WI38 (cell line): Measurements from ENCODE around the gene ZNF423.

Source experiments
- H3K4me3 ChIP-seq: 2 replicates; pipeline ENCODE4 v1.5.1; 2011; ENCODE audit warnings: low read depth, mild to moderate bottlenecking, control low read depth, low read length
- TF ChIP-seq, protein P1 (sequence below): IDR thresholded peaks from 2 replicates; pipeline ENCODE4 v1.5.1; 2012; ENCODE audit warnings: low read depth, mild to moderate bottlenecking, control low read depth, low read length

The ZNF423 gene

GRCh38 chr16:49842972-49843371, 12.9 kb downstream of the ZNF423 start:
- H3K4me3 ChIP-seq = no peak overlapping the region
- TF ChIP-seq, protein P1, sequence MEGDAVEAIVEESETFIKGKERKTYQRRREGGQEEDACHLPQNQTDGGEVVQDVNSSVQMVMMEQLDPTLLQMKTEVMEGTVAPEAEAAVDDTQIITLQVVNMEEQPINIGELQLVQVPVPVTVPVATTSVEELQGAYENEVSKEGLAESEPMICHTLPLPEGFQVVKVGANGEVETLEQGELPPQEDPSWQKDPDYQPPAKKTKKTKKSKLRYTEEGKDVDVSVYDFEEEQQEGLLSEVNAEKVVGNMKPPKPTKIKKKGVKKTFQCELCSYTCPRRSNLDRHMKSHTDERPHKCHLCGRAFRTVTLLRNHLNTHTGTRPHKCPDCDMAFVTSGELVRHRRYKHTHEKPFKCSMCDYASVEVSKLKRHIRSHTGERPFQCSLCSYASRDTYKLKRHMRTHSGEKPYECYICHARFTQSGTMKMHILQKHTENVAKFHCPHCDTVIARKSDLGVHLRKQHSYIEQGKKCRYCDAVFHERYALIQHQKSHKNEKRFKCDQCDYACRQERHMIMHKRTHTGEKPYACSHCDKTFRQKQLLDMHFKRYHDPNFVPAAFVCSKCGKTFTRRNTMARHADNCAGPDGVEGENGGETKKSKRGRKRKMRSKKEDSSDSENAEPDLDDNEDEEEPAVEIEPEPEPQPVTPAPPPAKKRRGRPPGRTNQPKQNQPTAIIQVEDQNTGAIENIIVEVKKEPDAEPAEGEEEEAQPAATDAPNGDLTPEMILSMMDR = no peak

DNA sequence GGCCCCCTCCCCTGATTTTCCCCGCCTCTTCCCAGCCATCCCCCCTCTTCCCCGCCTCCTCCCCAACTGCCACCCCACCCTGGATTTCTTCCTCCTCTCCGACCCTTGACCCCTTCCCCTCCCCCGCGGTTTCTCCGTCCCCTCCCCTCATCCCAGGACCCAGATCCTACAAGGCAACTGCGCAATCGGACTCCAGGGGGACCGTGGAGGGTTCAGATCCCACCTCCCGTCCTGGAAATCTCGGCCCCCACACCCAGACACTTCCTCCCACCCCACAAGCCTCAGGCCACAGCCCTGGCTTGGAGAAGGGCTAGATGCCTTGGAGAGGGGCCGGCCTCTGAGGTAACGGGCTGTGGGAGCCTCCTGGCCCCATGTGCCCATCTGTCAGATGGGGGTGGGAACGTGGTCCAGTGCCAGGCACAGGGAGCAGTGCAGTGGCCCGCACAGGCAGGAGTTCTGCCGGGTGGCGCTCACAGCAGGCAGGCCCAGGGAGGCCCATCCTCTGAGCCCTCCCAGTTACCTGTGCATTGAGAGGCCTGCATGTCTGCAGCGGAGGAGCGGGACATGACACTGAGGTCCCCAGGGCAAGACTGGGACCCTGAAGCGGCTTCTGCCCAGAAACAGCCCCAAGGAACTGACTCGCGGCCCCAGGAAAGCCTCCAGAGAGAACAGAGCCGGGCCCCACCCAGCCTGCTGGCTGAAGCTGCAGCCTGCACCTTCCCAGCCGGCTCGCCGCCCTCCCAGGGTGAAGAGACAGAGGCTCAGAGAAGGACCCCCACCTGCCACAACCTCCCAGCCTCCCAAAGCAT, 16.7 kb downstream of the ZNF423 start:
- H3K4me3 ChIP-seq = no peak overlapping the region
- TF ChIP-seq, protein P1 = no peak

DNA sequence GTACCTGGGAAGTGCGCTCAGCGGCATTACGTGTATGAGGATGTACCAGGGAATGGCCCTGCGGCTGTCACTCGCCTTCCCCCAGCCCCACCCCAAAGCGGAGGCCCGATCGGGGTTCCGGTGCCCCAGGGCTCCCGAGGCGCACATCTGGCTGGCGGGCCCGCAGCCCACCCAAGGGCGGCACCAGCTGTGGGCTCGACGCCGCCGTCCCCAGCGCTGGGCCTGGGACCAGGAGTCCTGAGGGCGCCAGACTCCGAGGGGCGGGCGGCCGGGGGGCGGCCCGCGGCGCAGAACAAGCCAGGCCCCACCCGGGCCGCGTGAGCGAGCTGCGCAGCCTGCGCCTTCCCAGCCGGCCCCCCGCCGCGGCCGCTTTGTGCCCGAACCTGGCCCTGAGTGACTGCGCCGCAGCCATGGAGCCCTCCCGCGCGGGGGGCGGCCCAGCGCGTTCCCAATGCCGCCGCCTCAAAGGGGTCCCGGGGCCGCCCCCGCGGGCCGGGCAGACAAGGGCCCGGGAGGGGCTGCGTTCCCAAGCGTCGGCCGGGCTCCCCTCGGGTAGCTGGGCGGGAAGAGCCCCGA, 17.4 kb downstream of the ZNF423 start:
- TF ChIP-seq, protein P1 = no peak
- H3K4me3 ChIP-seq = no peak overlapping the region

DNA sequence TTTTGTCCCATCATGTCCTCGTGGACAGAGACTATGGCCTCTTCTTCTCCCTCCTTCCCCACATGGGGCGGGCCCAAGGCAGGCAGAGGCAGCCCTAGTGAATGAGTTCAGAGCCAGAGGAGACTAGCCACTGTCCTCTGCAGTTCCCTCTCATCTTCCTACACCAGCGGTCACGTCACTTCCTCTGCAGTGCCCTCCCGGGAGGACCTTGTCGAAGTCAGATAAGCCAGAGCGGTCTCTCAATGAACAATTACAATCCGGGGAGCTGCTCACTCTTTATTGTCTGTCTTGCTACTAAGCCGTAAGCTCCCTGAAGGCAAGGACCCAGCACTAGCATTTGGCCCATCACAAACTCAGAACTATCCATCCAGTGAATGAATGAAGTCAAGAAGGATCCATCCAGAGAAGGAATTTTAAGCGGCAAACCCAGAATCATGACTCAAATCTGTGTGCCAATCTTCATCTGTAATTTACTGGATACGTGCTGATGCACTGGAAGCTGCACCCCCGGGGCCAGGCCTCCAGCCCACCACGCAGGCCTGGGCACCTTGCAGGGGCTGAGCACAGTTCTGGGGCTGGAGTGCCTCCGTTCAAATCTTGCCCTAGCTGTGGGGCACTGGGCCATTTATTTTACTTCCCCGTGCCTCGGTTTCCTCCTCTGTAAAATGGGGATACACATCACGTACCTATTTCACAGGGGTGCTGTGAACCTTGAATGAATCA, 18.1 kb downstream of the ZNF423 start:
- H3K4me3 ChIP-seq = no peak overlapping the region
- TF ChIP-seq, protein P1 = no peak

DNA sequence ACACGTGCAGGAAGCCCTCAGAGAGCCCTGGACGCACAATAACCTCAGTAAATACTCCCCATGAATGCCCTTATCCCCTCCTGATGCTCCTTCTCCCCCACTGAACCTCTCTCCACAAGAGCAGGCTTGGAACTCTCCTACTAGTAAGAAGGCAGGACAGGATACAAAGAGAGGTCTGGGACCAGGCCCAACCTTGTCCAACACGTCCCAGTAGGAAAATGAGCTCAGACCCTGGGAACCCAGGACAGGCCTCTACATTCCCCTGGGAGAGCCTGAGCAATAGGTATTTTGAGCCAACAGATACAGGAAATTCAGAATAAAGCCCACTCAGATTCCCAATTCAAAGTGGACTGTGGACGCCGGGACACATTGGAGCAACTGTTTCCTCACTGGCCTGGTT, 19.2 kb downstream of the ZNF423 start:
- TF ChIP-seq, protein P1 = no peak
- H3K4me3 ChIP-seq = no peak overlapping the region

DNA sequence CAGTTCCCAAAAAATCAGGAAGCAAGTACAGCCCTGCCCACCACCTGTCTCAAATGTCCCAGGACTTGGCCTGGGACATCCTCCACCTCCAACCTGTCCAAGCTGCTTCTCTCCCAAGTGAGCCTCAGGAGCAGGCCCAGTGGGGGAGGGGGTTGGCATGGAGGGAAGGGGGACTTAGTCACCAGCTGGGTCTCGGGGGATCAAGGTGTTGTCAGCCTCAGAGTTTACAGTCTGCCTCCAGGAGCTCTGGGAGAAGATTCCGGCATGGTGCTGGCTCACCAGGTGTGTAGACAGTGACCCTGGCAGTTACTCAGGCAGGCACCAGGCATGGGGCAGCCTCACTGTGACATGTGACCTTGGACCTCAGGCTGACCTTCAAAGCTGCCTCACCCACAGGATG, 19.7 kb downstream of the ZNF423 start:
- no peak overlapping the region for H3K4me3 ChIP-seq
- TF ChIP-seq, protein P1 = no peak
